ENCODE results near the gene ZNF200.
"Not testable (repeated sequence)": the region's sequence is repeated elsewhere in the genome, so short reads cannot be mapped to it uniquely, and the experiment has no call there.

The ZNF200 gene

GRCh38 chr16:3198334-3199072 lies 36.5 kb downstream of the ZNF200 start:
- no peak for DNase-seq (ENCODE audit: low read depth in 2 of 2)

- DNase-seq (ENCODE audit: low read depth in 2 of 2) = not testable (repeated sequence)
Measured at GRCh38 chr16:3197694-3198333, 37.1 kb downstream of the ZNF200 start.

GRCh38 chr16:3195975-3196374 lies 39.0 kb downstream of the ZNF200 start:
- no peak for DNase-seq (ENCODE audit: low read depth in 2 of 2)

- DNase-seq (ENCODE audit: low read depth in 2 of 2) = no peak
Measured at GRCh38 chr16:3194792-3195191, 40.2 kb downstream of the ZNF200 start.

- no peak for DNase-seq (ENCODE audit: low read depth in 2 of 2)
Measured at GRCh38 chr16:3193221-3194212, 41.4 kb downstream of the ZNF200 start.

GRCh38 chr16:3192476-3193019 lies 42.4 kb downstream of the ZNF200 start:
- no peak for DNase-seq (ENCODE audit: low read depth in 2 of 2)

GRCh38 chr16:3190949-3191353 lies 44.0 kb downstream of the ZNF200 start:
- no peak for DNase-seq (ENCODE audit: low read depth in 2 of 2)

- no peak for DNase-seq (ENCODE audit: low read depth in 2 of 2)
Measured at GRCh38 chr16:3189869-3190268, 45.1 kb downstream of the ZNF200 start.

GRCh38 chr16:3188925-3189825 lies 45.8 kb downstream of the ZNF200 start:
- peak in 1 of 2 donors; percentile 47 for DNase-seq (ENCODE audit: low read depth in 2 of 2)

GRCh38 chr16:3188675-3188924 lies 46.4 kb downstream of the ZNF200 start:
- DNase-seq (ENCODE audit: low read depth in 2 of 2) = no peak

GRCh38 chr16:3187798-3188674 lies 46.9 kb downstream of the ZNF200 start, which contains the start of gene OR1F1:
Gene OR1F1 (plus strand): TSS chr16:3188204.
- peak in 1 of 2 donors; percentile 46 for DNase-seq (ENCODE audit: low read depth in 2 of 2)

- DNase-seq (ENCODE audit: low read depth in 2 of 2) = no peak
Measured at GRCh38 chr16:3186946-3187690, 47.8 kb downstream of the ZNF200 start.

GRCh38 chr16:3183445-3184139 lies 51.4 kb downstream of the ZNF200 start:
- no peak for DNase-seq (ENCODE audit: low read depth in 2 of 2)

- peak in 1 of 2 donors; percentile 51 for DNase-seq (ENCODE audit: low read depth in 2 of 2)
Measured at GRCh38 chr16:3182608-3183444, 52.1 kb downstream of the ZNF200 start.

- DNase-seq (ENCODE audit: low read depth in 2 of 2) = not testable (repeated sequence)
Measured at GRCh38 chr16:3182293-3182607, 52.7 kb downstream of the ZNF200 start.

GRCh38 chr16:3180445-3180878 lies 54.5 kb downstream of the ZNF200 start:
- no peak for DNase-seq (ENCODE audit: low read depth in 2 of 2)

- no peak for DNase-seq (ENCODE audit: low read depth in 2 of 2)
Measured at GRCh38 chr16:3179651-3180050, 55.3 kb downstream of the ZNF200 start.
